22Rv1 (cell line): ENCODE results near the gene PAPPA2.

Experiments
- CTCF ChIP-seq: fragments of 450-650 bp; IDR thresholded peaks from 2 replicates; pipeline ENCODE4 v1.5.1; 2017; ENCODE audit warnings: mild to moderate bottlenecking
- ZFX ChIP-seq: fragments of 450-650 bp; IDR thresholded peaks from 2 replicates; pipeline ENCODE4 v1.6.1; 2017; ENCODE audit warnings: antibody characterized with exemption, borderline replicate concordance

- TF ChIP-seq ZFX = no peak
- TF ChIP-seq CTCF = no peak
Measured at GRCh38 chr1:176852124-176852523, 389.1 kb downstream of the PAPPA2 start.
